Cardiac fibroblast (primary cell): Measurements from ENCODE around the gene EVX2.

ENCODE experiments used
- DNase-seq, 2 donors: peaks; one replicate each; pipeline versions ENCODE4 v3.0.0 to v3.0.0-alpha.2; 2010; ENCODE audit warnings: low read depth in 2 of 2
- H3K4me3 ChIP-seq, 2 donors: replicated peaks in 1 of 2; 1 replicate in 1 of 2; 2 replicates in 1 of 2; pipeline ENCODE4 v1.5.1; 2011; ENCODE audit warnings: low read depth in 2 of 2, low read length in 2 of 2, mild to moderate bottlenecking in 2 of 2, moderate library complexity in 1 of 2
- TF ChIP-seq, protein P1 (sequence below): IDR thresholded peaks from one replicate; pipeline ENCODE4 v1.5.1; 2011; ENCODE audit warnings: low read depth, mild to moderate bottlenecking, low read length, inconsistent platforms

Gene EVX2

DNA sequence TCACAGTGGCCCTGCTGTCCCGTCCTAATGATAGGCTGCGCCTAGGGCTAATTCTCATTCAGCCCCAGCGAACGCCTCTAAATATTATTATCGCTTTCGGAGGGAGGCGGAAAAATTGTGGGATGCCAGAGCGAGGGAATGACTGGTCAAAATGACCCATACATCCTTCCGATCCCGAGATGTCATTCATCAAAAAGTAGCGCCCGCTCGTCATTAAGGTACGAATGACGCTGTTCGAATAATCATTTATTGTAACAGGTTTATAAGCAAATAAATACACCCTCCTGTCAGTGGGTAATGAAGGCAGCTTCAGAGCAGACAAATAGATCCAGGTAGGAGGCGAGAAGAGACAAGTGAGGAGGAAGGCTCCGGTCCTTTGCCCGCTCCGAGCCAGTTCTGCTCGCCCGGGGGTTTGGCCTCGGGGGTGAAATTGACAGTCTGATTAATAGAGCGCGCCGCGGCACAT is at the start of gene EVX2:
Gene EVX2 (minus strand): TSS at position 167 of the 466 bp plus-strand sequence. CDS start 186 bp downstream, outside the sequence.
- TF ChIP-seq, protein P1, sequence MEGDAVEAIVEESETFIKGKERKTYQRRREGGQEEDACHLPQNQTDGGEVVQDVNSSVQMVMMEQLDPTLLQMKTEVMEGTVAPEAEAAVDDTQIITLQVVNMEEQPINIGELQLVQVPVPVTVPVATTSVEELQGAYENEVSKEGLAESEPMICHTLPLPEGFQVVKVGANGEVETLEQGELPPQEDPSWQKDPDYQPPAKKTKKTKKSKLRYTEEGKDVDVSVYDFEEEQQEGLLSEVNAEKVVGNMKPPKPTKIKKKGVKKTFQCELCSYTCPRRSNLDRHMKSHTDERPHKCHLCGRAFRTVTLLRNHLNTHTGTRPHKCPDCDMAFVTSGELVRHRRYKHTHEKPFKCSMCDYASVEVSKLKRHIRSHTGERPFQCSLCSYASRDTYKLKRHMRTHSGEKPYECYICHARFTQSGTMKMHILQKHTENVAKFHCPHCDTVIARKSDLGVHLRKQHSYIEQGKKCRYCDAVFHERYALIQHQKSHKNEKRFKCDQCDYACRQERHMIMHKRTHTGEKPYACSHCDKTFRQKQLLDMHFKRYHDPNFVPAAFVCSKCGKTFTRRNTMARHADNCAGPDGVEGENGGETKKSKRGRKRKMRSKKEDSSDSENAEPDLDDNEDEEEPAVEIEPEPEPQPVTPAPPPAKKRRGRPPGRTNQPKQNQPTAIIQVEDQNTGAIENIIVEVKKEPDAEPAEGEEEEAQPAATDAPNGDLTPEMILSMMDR = no peak
- no peak for DNase-seq
- no peak within 1 kb of the TSS for H3K4me3 ChIP-seq

DNA sequence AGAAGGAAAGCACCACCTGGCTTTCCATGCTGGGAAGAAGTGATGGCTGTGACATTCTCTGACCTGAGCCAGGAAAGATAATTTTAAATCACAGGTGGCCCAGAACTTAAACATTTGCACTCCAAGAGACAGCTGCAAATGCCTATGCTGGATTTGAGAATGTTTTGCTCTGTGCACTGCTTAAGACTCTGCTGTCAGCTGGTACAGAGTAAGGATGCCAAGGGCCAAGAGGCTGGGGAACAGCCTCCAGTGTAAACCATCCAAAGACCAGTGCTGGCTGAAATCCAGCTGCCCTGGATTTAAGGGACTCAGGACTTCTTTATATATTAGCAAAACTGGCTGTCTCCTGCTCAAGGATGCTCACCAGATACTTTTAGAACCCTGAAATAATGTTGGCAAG is 49.6 kb upstream of the EVX2 start:
- TF ChIP-seq, protein P1 = no peak
- no peak for DNase-seq

DNA sequence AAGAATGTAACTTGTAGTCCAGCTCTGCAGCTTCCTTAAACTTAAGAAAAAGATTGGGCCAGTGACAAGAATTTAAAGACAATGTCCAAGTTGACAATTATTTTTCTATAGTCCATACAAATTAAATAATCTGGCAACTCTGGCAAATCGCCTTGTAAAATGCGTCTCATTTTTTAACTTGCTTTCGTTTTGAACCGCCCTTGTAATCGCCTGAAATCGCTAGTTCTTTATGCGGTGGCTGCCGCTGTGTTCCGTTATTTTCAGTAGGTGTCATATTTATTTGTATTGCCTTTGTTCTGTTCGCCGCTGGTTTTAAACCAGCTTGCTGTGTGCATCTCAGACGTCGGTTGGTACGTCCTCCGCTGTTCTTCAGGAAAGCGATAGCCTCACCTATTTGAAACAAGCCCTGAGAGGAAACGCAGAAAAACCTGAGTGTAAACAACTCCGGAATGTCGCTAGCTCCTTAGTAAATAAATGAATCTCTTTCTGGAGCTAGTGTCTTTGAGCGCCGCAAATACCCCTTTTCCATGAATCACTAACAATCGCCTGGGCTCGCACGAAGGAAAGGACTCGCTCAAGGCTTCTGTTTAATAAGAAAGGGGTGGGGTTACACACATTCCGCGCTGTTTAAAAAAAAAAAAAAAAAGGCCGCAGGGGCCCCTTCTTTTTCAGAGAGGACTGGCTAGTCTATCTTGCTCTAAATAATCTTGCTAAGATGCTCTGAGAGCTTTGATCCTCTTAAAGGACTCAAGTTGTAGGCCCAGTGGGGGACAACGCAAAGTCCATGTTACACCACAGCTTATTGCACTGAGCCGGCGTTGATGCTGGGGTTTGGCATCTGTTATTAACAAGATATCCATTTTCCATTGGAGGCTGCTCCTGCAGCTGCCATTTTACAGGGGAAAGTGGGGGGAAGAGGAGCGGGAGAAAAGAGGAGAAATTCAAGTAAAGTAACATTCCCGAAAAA is 48.7 kb upstream of the EVX2 start:
- DNase-seq = no peak
- no peak overlapping the region for H3K4me3 ChIP-seq
- TF ChIP-seq, protein P1 = no peak

More for the DNA sequence above, 49.6 kb upstream of the EVX2 start:
- H3K4me3 ChIP-seq = no peak overlapping the region

DNA sequence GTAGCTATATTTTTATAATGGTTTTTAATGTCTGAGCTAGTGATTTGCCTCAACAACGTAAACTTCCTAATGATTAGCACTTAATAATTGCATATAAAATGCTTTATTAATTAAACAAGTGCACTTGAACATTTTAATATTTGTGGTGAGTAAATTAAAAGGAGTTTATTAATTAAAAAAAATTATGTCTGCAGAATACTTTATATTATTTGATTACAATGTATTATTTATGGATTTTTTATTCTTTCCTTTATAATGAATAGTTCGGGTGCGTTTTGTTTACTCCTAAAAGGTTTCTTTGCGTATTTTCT is 48.0 kb upstream of the EVX2 start:
- H3K4me3 ChIP-seq = no peak overlapping the region
- TF ChIP-seq, protein P1 = no peak
- no peak for DNase-seq

DNA sequence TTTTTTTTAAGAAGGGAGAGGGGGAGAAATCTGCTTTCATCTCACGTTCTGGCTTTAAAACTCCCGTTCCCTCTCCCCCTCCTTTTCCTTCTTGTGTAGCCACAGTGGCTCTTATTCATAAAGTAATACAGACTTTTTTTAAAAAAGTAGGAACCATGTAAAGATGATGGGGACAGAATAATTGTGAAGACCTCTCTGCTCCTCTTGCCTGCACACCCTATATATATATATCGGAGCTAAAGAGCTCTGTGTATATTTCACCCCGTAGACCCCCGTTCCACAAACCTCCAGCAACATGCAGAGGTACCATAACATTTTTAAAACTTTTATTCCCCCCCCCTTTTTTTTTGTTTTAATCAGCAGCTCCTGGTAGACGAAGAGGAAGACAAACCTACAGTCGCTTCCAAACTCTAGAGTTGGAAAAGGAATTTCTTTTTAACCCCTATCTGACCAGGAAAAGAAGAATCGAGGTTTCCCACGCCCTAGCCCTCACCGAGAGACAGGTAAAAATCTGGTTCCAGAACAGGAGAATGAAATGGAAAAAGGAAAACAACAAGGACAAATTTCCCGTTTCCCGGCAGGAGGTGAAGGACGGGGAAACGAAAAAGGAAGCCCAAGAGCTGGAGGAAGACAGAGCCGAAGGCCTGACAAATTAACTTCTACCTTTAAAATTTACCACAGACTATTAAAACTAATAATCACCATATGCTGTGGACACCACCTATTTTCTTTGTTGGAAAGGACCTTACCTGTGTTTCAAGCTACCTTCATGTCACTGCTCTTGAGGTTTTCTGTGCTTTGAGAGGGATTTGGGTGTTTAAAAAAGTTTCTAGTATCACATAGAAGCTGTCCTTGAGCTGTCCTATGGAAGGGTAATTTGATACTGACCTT is 47.4 kb upstream of the EVX2 start:
- TF ChIP-seq, protein P1 = no peak
- no peak overlapping the region for H3K4me3 ChIP-seq
- DNase-seq = no peak

DNA sequence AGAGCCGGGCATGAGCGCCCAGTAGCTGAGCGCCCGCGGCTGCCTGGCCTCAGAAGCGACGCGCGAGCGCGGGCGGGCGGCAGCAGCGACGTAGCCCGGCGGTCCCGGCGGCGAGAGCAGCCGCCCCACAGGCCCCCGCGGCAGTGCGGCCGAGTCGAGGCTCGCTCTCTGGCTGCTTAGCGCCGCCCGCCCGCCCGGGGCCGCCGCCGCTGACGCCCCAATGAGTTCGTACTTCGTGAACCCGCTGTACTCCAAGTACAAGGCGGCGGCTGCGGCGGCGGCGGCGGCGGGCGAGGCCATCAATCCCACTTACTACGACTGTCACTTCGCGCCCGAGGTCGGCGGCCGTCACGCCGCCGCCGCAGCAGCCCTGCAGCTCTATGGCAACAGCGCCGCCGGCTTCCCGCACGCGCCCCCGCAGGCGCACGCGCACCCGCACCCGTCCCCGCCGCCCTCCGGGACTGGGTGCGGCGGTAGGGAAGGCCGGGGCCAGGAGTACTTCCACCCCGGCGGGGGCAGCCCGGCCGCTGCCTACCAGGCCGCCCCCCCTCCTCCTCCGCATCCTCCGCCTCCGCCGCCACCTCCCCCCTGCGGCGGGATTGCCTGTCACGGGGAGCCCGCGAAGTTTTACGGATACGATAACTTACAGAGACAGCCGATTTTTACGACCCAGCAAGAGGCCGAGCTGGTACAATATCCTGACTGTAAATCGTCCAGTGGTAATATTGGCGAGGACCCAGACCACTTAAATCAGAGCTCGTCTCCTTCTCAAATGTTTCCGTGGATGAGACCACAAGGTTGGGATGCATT is 46.6 kb upstream of the EVX2 start:
- no peak for DNase-seq
- no peak overlapping the region for H3K4me3 ChIP-seq
- TF ChIP-seq, protein P1 = no peak
